ENCODE results near the gene RANBP1.
"Not testable (repeated sequence)": the region's sequence is repeated elsewhere in the genome, so short reads cannot be mapped to it uniquely, and the experiment has no call there.

RANBP1 gene

DNA sequence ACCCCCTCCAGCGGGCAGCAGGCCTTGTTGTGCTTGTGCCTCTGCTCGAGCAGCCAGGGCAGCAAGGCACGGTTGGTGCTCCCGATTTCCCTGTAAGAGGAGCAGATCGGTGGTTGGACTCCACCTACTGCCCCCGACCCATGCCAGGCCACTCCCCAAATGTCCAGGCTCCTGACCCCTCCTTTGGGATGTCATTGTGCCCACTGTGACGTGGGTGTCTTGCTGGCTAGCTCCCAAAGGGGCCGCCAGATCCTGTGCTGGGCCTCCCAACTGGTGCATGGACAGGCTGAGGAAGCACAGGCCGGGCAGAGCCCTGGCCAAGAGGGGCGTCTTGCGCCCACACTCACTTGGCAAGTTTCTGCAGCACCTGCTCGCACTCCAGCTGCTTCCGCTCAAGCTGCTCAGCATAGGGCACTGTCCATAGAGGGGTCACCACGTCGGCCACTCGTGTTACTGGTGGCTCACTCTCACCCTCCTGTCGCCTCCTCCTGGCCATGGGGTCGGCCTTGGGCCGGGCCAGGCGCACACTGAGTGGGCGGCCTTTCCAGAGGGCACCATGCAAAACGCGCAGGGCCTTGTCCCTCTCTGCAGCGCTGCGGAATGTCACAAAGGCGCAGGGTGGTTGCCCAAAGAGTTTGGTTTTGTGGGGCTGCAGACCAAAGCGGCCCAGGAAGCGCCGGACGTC, at the start of gene RANBP1:
TSS of gene RANBP1 (plus strand) at position 414 of the 685 bp plus-strand sequence. CDS start at position 495, 81 bp downstream.
- no peak for DNase-seq (ENCODE audit: low spot score in 2 of 2)
- H3K9me3 ChIP-seq, result no peaks in the 10 kb centered on the region
- H3K4me3 ChIP-seq, result peak within 1 kb of the TSS; percentile 84
- H3K4me1 ChIP-seq, result peaks cover 9% of the 10 kb centered on the region
- H3K27me3 ChIP-seq (ENCODE audit: low read depth), result no peaks in the 10 kb centered on the region
- H3K36me3 ChIP-seq (replicated peaks), result peaks cover 83% of the 10 kb centered on the region
- in situ Hi-C loops (cut with MboI; ENCODE audit: low sequenced_read_pairs), result no loop called here

DNA sequence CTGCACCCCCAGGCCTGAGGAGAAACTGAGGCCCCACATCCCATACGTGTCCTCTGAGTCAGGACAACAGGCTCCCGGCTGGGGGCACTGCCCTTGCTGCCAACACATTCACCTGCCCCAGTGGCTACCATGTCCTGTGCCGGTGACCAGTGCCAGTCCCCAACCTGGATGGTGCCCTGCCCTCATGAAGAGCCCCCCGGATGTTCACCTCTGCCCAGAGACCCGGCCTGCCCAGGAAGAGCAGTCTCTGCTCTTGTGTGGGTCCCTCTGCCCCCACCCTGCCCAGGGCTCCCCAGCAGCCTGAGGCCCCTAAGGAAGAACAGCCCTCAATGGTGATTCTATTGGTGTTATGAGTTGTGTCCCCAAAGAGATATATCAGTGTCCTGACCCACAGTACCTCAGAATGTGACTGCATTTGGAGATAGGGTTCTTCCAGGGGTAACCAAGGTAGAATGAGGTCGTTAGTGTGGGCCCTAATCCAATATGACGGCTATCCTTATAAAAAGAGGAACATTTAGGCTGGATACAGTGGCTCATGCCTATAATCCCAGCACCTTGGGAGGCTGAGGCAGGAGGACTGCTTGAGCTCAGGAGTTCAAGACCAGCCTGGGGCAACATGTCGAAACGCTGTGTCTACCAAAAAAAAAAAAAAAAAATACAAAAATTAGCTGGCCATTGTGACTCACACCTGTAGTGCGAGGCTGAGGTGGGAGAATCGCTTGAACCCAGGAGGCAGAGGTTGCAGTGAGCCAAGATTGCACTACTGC, 49.1 kb upstream of the RANBP1 start:
- Histone ChIP-seq H3K4me3 (no peak overlapping the region), H3K4me1 (no peaks in the 10 kb centered on the region), H3K9me3 (no peaks in the 10 kb centered on the region), H3K27me3 (ENCODE audit: low read depth) (no peaks in the 10 kb centered on the region), H3K36me3 (replicated peaks) (peaks cover 4% of the 10 kb centered on the region; the same call in 1 of the 2 replicates)
- no peak for DNase-seq (ENCODE audit: low spot score in 2 of 2)
- in situ Hi-C loops (cut with MboI; ENCODE audit: low sequenced_read_pairs), result no loop called here

DNA sequence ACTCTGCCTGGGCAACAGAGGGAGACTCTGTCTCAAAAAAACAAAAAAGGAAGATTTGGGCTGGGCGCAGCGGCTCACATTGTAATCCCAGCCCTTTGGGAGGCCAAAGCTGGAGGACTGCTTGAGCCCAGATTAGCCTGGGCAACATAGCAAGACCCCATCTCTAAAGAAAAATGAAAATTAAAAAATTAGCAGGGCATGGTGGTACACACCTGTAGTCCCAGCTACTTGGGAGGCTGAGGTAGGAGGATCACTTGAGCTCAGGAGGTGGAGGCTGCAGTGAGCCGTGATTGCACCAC, 48.6 kb upstream of the RANBP1 start:
- H3K27me3 ChIP-seq (ENCODE audit: low read depth); H3K4me1 ChIP-seq; H3K4me3 ChIP-seq; H3K9me3 ChIP-seq; H3K36me3 ChIP-seq (replicated peaks); in situ Hi-C loops (cut with MboI; ENCODE audit: low sequenced_read_pairs); DNase-seq (ENCODE audit: low spot score in 2 of 2): not testable (repeated sequence)

DNA sequence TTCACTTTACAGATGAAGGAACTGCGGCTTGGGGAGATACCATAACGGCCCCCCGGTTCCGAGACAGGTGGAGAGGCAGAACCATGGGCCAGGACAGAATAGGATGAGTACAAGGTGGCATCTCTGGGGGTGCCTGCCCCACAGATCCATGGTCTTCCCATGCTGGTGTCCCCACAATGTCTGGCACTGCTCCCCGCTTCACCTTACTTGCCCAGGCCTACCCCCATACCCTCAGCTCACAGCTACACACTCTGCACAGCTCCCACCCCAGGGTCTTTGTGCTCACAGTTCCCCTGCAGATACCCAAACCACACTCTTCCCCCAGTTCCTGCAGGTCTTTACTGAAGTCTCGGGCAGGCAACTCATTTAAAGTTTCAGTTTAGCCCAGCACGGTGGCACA, 47.3 kb upstream of the RANBP1 start:
- Histone ChIP-seq H3K4me3 (no peak overlapping the region), H3K4me1 (no peaks in the 10 kb centered on the region), H3K9me3 (no peaks in the 10 kb centered on the region), H3K27me3 (ENCODE audit: low read depth) (no peaks in the 10 kb centered on the region), H3K36me3 (replicated peaks) (no peaks in the 10 kb centered on the region)
- in situ Hi-C loops (cut with MboI; ENCODE audit: low sequenced_read_pairs), result no loop called here
- no peak for DNase-seq (ENCODE audit: low spot score in 2 of 2)

DNA sequence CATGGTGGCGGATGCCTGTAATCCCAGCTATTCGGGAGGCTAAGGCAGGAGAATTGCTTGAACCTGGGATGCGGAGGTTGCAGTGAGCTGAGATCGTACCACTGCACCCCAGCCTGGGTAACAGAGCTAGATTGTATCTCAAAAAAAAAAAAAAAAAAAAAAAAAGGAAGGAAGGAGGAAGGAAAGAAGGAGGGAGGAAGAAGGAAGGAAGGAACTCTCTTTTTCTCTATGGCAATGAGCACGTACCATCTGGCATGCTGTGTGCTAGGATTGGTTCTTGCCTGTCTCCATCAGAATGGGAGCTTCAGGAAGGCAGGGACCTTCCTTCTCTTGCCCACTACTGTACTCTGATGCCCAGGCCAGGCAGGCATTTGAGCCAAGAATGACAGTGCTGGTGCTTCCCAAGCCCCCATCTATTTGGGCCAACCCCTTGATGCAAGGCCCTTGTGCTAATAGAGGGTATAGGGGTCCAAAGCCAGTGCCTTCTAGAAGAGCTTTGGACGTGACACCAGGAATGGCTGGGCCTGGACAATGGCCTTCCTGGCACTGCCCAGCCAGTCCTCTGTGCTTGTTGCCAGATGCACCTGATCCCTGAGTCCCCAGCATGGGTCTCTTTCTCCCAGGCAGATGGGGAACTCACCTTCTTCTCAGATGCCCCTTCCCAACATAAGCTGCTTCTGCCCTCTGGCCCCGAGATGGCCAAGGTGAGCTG, 46.4 kb upstream of the RANBP1 start:
- Histone ChIP-seq H3K27me3 (ENCODE audit: low read depth) (no peaks in the 10 kb centered on the region), H3K36me3 (replicated peaks) (no peaks in the 10 kb centered on the region), H3K9me3 (no peaks in the 10 kb centered on the region), H3K4me1 (no peaks in the 10 kb centered on the region), H3K4me3 (no peak overlapping the region)
- no peak for DNase-seq (ENCODE audit: low spot score in 2 of 2)
- in situ Hi-C loops (cut with MboI; ENCODE audit: low sequenced_read_pairs), result loop anchor here (10.0 kb wide), 1 partner anchor 55 kb away; the partner anchor contains the start of gene ARVCF

DNA sequence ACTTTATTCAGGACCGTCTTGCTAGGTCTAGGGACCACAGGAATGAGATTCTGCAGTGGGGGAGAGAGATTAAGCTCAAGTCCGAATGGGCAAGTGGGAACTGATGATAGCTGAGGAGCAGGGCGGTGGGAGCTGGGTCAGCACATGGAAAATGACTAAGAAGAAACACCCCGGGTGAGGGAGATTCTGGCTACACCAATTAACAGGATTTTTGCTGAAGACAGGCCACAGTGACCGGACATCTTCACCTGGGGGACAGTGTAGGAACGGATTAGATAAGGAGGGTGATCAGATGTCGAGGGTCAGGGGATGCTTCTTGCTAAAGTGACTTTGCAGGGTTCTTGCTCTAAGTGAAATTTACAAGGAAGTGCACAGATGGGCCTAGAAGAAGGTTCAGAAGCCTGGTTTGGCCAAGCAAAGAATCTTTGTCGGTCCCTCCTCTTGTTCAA, 44.4 kb upstream of the RANBP1 start:
- Histone ChIP-seq H3K36me3 (replicated peaks) (no peaks in the 10 kb centered on the region), H3K4me3 (no peak overlapping the region), H3K27me3 (ENCODE audit: low read depth) (no peaks in the 10 kb centered on the region), H3K9me3 (no peaks in the 10 kb centered on the region), H3K4me1 (no peaks in the 10 kb centered on the region)
- DNase-seq (ENCODE audit: low spot score in 2 of 2), result no peak
- in situ Hi-C loops (cut with MboI; ENCODE audit: low sequenced_read_pairs), result loop anchor here (10.0 kb wide), 1 partner anchor 57 kb away; the partner anchor contains the start of gene ARVCF

DNA sequence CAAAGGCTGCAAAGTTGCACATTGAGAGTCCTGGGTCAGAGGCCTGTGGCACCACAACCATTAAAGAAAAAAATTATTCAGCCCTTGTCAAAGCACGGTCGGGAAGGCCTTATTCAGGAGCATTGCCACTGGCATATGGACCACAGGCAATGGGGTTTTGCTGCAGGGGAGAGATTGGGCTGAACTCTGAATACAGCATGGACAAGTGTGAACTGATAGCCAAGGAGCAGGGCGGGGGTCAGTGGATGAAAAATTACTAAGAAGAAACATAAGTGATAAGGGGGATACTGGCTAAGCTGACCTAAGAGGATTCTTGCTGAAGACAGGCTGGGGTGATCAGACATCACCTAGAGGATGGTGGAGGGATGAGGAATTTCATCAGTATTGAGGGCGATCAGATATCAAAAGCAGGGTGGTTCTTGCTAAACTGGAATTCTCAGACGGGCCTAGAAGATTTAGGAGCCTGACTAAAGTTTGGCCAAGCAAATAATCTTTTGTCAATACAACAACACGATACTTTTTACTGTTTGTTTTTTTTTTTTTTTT, 39.2 kb upstream of the RANBP1 start:
- no peaks in the 10 kb centered on the region for H3K9me3 ChIP-seq
- no peak overlapping the region for H3K4me3 ChIP-seq
- peaks cover 12% of the 10 kb centered on the region for H3K4me1 ChIP-seq
- H3K27me3 ChIP-seq (ENCODE audit: low read depth), result no peaks in the 10 kb centered on the region
- in situ Hi-C loops (cut with MboI; ENCODE audit: low sequenced_read_pairs), result loop anchor here (10.0 kb wide), 1 partner anchor 62 kb away; the partner anchor contains the start of gene ARVCF
- H3K36me3 ChIP-seq (replicated peaks), result peaks cover 5% of the 10 kb centered on the region; the same call in 1 of the 2 replicates
- no peak for DNase-seq (ENCODE audit: low spot score in 2 of 2)

DNA sequence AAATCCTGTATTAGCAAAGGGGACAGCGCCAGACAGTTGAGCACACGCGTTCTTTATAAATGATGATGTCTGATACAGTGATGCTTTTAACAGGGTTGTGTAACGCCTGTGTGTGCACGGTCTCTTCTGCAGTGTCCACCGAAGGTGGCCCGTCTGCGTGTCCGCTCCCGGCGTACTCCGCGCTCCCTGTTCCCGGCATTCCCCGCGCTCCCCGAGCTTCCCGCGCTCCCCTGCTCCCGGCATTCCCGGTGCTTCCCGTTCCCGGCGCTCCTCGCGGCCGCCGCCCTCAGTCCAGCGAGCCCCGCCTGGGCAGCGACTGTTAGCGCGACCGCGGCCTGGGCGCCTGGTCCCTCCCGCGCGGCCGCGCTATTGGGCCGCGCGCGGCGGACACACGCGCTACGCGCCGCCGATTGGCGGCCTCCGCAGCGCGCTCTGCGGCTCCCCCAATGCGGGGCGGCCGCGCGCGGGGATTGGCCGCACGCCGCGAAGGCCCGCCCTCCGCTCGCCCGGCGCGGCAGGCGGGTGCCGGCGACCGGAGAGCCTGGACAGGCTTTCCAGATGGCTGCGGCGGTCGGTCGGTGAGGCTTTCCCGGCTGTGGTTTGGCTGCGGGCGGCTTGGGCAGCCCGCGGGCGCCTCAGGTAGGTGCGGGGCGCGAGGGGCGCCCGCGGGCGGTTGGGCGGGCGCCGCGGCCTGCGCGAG, 36.0 kb upstream of the RANBP1 start, which contains the start of gene DGCR8:
TSS of gene DGCR8 (plus strand) at position 497 of the 700 bp plus-strand sequence. CDS start 5,723 bp downstream, outside the sequence.
- H3K27me3 ChIP-seq (ENCODE audit: low read depth), result no peaks in the 10 kb centered on the region
- in situ Hi-C loops (cut with MboI; ENCODE audit: low sequenced_read_pairs), result loop anchor here (10.0 kb wide), 1 partner anchor 65 kb away; the partner anchor contains the start of gene ARVCF

DNA sequence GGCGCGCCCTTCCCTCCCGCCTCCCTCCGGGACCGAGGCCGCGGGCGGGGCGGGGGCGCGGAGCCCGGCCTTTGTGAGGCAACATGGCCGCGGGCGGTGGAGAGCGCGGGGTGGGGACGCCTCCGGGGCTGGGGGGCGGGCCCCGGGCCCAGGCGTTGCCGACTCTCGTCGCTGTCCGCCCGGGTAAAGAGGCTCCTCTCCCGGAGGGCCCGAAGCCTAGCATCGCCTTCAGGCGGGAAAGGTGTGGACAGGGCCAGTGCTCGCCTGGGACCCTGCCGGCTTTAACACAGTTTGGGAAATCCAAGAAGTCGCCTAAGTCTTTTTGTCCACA, 35.5 kb upstream of the RANBP1 start:
- Histone ChIP-seq H3K27me3 (ENCODE audit: low read depth) (no peaks in the 10 kb centered on the region), H3K4me1 (peaks cover 12% of the 10 kb centered on the region), H3K4me3 (peak overlapping the region; percentile 85), H3K9me3 (no peaks in the 10 kb centered on the region), H3K36me3 (replicated peaks) (peaks cover 20% of the 10 kb centered on the region)
- DNase-seq (ENCODE audit: low spot score in 2 of 2), result peak; percentile 24 to 80
- in situ Hi-C loops (cut with MboI; ENCODE audit: low sequenced_read_pairs), result no loop called here

More for the DNA sequence above, 36.0 kb upstream of the RANBP1 start, which contains the start of gene DGCR8:
- peaks cover 16% of the 10 kb centered on the region for H3K36me3 ChIP-seq (replicated peaks)
- peak within 1 kb of the TSS; percentile 85 for H3K4me3 ChIP-seq
- H3K9me3 ChIP-seq, result no peaks in the 10 kb centered on the region
- DNase-seq (ENCODE audit: low spot score in 2 of 2), result peak; percentile 90 to 94
- peaks cover 12% of the 10 kb centered on the region for H3K4me1 ChIP-seq

DNA sequence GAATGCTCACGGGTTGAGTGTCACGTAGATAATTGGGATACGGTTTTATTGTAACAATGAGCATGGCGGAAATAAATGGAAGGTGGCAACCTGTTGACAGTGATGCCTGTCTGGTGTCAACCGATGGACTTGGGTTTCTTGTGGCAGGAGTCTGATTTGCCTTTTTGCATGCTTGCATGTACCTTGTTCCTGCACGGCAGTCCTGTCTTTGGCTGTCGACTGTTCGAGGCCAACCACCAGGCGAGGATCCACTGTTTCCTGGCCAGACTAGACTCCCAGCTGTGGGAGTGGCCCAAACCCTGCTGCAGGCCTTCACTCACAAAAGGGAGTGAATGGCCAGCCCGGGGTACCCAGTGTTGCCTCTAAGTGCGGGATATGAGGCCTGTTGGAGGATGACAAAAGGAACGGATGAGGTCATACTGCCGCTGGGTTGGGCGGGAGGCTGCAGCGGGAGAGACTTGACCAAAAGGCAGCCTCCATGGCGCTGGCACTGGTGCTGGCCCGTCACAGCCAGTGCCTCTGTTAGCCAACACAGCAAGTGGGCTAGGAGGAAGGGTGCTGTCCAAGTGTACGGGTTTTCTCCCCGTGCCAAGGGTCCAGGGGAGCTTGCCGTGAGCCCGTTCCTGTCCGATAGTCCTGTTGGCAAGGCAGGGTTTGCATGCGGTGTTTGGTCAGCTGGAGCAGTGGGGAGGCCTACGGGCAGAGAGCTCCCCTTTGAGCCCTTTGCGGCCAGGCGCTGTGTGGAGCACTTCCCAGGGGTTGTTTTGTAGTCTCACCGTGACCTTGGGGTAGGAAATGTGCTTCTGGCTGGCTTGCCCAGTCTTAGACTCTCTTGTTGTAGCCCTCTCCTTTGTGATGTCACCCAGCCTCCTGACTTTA, 34.9 kb upstream of the RANBP1 start:
- H3K27me3 ChIP-seq (ENCODE audit: low read depth), result no peaks in the 10 kb centered on the region
- H3K9me3 ChIP-seq, result no peaks in the 10 kb centered on the region
- peaks cover 26% of the 10 kb centered on the region for H3K36me3 ChIP-seq (replicated peaks)
- peak overlapping the region; percentile 85 for H3K4me3 ChIP-seq
- DNase-seq (ENCODE audit: low spot score in 2 of 2), result peak; percentile 38 to 76
- in situ Hi-C loops (cut with MboI; ENCODE audit: low sequenced_read_pairs), result no loop called here
- peaks cover 12% of the 10 kb centered on the region for H3K4me1 ChIP-seq

DNA sequence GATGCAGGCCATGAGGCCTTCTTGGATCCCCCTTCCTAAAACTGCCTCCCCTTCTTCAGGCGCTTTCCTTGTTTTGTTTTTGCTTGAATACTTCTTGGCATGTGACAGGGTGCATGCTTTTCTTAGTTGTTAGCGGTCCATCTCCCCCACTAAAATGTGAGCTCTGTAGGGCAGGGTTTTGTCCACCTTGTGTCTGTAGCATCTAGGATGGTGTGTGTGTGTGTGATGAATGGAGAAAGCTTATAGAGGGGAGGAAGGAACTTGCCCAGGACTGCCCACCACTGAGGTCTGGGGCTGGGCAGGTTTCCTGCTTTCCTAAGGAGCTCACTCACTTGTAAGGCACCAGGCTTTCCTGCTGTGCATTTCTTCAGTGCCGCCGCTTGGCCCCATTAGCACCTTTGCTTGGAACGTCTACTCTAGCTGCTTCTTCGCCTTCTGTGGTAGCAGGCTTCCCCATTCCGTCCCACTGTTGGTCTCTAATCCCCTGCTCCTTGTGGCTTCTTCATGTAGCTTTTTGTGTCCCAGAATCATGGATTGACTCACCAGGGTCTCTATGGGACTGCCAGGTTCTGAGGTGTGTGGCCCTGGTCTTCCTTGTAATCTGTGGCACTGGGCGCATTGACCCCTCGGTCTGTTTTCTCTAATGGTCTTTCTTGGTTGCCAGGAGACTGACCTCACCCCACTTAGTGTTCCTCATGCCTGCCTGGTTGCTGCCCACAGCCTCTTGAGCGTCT, 32.6 kb upstream of the RANBP1 start:
- Histone ChIP-seq H3K4me3 (no peak overlapping the region), H3K4me1 (peaks cover 12% of the 10 kb centered on the region)
- DNase-seq (ENCODE audit: low spot score in 2 of 2), result no peak

More for the DNA sequence above, 32.6 kb upstream of the RANBP1 start:
- Histone ChIP-seq H3K27me3 (ENCODE audit: low read depth) (no peaks in the 10 kb centered on the region), H3K9me3 (no peaks in the 10 kb centered on the region), H3K36me3 (replicated peaks) (peaks cover 49% of the 10 kb centered on the region)
- in situ Hi-C loops (cut with MboI; ENCODE audit: low sequenced_read_pairs), result no loop called here
